Measurements from ENCODE around the gene SEMA3G. TPM values are rescaled to one million over a fixed set of nuclear protein-coding genes. Genes with fewer than 3 reads are reported as not detected.

Gene SEMA3G
- total RNA-seq, 1 experiment from 2014 or later, result 1.6 TPM

GRCh38 chr3:52481819-52482521 lies 37.1 kb upstream of the SEMA3G start:
- H3K4me3 Mint-ChIP-seq, result no peak overlapping the region
- H3K27me3 Mint-ChIP-seq (ENCODE audit: low read depth), result no peaks in the 10 kb centered on the region
- TF ChIP-seq JAZF1 (CRISPR knock-in tag; IDR thresholded peaks at IDR 0.05) (no peak), FOXP1 (CRISPR knock-in tag; IDR thresholded peaks at IDR 0.05; ENCODE audit: borderline replicate concordance) (no peak), EMX1 (CRISPR knock-in tag; IDR thresholded peaks at IDR 0.05) (no peak), NR1H2 (CRISPR knock-in tag; IDR thresholded peaks at IDR 0.05) (no peak), MLX (CRISPR knock-in tag; IDR thresholded peaks at IDR 0.05) (no peak), FOXP4 (CRISPR knock-in tag; IDR thresholded peaks at IDR 0.05) (0 out of 2 replicates have a peak, but pooled peaks have one; percentile 20), PREB (CRISPR knock-in tag; IDR thresholded peaks at IDR 0.05; ENCODE audit: borderline replicate concordance) (no peak), CTCF (IDR thresholded peaks at IDR 0.05) (peak; percentile 93), NR2C2 (CRISPR knock-in tag; IDR thresholded peaks at IDR 0.05) (no peak), ELF4 (CRISPR knock-in tag; IDR thresholded peaks at IDR 0.05; ENCODE audit: low read depth) (no peak), PRDM15 (CRISPR knock-in tag; IDR thresholded peaks at IDR 0.05) (no peak), SOX15 (CRISPR knock-in tag; IDR thresholded peaks at IDR 0.05) (no peak)
- TF ChIP-seq, protein P1, sequence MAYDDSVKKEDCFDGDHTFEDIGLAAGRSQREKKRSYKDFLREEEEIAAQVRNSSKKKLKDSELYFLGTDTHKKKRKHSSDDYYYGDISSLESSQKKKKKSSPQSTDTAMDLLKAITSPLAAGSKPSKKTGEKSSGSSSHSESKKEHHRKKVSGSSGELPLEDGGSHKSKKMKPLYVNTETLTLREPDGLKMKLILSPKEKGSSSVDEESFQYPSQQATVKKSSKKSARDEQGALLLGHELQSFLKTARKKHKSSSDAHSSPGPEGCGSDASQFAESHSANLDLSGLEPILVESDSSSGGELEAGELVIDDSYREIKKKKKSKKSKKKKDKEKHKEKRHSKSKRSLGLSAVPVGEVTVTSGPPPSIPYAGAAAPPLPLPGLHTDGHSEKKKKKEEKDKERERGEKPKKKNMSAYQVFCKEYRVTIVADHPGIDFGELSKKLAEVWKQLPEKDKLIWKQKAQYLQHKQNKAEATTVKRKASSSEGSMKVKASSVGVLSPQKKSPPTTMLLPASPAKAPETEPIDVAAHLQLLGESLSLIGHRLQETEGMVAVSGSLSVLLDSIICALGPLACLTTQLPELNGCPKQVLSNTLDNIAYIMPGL (CRISPR knock-in tag; IDR thresholded peaks at IDR 0.05), result 0 out of 2 replicates have a peak, but pooled peaks have one; percentile 57
- TF ChIP-seq, protein P2, sequence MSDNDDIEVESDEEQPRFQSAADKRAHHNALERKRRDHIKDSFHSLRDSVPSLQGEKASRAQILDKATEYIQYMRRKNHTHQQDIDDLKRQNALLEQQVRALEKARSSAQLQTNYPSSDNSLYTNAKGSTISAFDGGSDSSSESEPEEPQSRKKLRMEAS (CRISPR knock-in tag; IDR thresholded peaks at IDR 0.05), result no peak
- TF ChIP-seq, protein P3, sequence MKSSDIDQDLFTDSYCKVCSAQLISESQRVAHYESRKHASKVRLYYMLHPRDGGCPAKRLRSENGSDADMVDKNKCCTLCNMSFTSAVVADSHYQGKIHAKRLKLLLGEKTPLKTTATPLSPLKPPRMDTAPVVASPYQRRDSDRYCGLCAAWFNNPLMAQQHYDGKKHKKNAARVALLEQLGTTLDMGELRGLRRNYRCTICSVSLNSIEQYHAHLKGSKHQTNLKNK (CRISPR knock-in tag; IDR thresholded peaks at IDR 0.05), result no peak
- TF ChIP-seq, protein P4, sequence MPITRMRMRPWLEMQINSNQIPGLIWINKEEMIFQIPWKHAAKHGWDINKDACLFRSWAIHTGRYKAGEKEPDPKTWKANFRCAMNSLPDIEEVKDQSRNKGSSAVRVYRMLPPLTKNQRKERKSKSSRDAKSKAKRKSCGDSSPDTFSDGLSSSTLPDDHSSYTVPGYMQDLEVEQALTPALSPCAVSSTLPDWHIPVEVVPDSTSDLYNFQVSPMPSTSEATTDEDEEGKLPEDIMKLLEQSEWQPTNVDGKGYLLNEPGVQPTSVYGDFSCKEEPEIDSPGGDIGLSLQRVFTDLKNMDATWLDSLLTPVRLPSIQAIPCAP (CRISPR knock-in tag; IDR thresholded peaks at IDR 0.05), result no peak
- TF ChIP-seq, protein P5, sequence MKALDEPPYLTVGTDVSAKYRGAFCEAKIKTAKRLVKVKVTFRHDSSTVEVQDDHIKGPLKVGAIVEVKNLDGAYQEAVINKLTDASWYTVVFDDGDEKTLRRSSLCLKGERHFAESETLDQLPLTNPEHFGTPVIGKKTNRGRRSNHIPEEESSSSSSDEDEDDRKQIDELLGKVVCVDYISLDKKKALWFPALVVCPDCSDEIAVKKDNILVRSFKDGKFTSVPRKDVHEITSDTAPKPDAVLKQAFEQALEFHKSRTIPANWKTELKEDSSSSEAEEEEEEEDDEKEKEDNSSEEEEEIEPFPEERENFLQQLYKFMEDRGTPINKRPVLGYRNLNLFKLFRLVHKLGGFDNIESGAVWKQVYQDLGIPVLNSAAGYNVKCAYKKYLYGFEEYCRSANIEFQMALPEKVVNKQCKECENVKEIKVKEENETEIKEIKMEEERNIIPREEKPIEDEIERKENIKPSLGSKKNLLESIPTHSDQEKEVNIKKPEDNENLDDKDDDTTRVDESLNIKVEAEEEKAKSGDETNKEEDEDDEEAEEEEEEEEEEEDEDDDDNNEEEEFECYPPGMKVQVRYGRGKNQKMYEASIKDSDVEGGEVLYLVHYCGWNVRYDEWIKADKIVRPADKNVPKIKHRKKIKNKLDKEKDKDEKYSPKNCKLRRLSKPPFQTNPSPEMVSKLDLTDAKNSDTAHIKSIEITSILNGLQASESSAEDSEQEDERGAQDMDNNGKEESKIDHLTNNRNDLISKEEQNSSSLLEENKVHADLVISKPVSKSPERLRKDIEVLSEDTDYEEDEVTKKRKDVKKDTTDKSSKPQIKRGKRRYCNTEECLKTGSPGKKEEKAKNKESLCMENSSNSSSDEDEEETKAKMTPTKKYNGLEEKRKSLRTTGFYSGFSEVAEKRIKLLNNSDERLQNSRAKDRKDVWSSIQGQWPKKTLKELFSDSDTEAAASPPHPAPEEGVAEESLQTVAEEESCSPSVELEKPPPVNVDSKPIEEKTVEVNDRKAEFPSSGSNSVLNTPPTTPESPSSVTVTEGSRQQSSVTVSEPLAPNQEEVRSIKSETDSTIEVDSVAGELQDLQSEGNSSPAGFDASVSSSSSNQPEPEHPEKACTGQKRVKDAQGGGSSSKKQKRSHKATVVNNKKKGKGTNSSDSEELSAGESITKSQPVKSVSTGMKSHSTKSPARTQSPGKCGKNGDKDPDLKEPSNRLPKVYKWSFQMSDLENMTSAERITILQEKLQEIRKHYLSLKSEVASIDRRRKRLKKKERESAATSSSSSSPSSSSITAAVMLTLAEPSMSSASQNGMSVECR (CRISPR knock-in tag; IDR thresholded peaks at IDR 0.05; ENCODE audit: borderline replicate concordance), result no peak
- ChIA-PET POLR2A (no interaction called here), CTCF (interaction anchor here (0.5 to 2.5 kb wide), 20 partner anchors 9 to 250 kb away, joined by 3 to 12 read pairs (median 4); partner anchors contain the start of genes PBRM1, STAB1 and UQCC5)
- H3K9me3 Mint-ChIP-seq, result no peaks in the 10 kb centered on the region
- H3K36me3 Mint-ChIP-seq, result peaks cover 50% of the 10 kb centered on the region
- H3K27ac Mint-ChIP-seq, result peak overlapping the region; percentile 82
- no peaks in the 10 kb centered on the region for H3K4me1 Mint-ChIP-seq
- peak; percentile 89 for DNase-seq (ENCODE audit: low spot score)
- ATAC-seq, result peak; percentile 87
